H1 (cell line): ENCODE data around the gene TCF7. TPM values are rescaled to one million over a fixed set of nuclear protein-coding genes. Genes with fewer than 3 reads are reported as not detected.
A peak's percentile ranks its signal among the peaks of the same experiment; 100 is the strongest.

ENCODE experiments used
- BCL11A ChIP-seq, 2 experiments: IDR thresholded peaks; one replicate each; pipeline ENCODE4 v1.6.1; 2011; ENCODE audit warnings: low read depth in 2 of 2, low read length in 2 of 2, mild to moderate bottlenecking in 2 of 2
- CBX8 ChIP-seq: fragments of 300-800, 300-1000 bp; sonication (generic); IDR thresholded peaks from 2 replicates; pipeline ENCODE4 v1.7.1; 2016; ENCODE audit warnings: low read depth, low read length, borderline replicate concordance
- CHD2 ChIP-seq: IDR thresholded peaks from 2 replicates; pipeline ENCODE4 v1.6.1; 2012; ENCODE audit warnings: low read length, improper control_type of control experiment
- SIN3A ChIP-seq, 2 experiments: IDR thresholded peaks in 1 of 2; conservative IDR thresholded peaks in 1 of 2; 2 replicates each; pipeline ENCODE4 v1.6.1; 2011 to 2012; ENCODE audit warnings: low read length in 2 of 2, improper control_type of control experiment in 1 of 2, low read depth in 1 of 2, mild to moderate bottlenecking in 1 of 2
- SIX5 ChIP-seq: IDR thresholded peaks from 2 replicates; pipeline ENCODE4 v1.6.1; 2011; ENCODE audit warnings: mild to moderate bottlenecking, low read depth, low read length
- TCF12 ChIP-seq: IDR thresholded peaks from 2 replicates; pipeline ENCODE4 v1.6.1; 2011; ENCODE audit warnings: low read depth, mild to moderate bottlenecking, low read length
- polyA plus RNA-seq, 7 experiments: library from polyadenylated mRNA; depleted of rRNA in 3 of 7; stranded (reverse) in 5 of 7; unstranded in 2 of 7; fragments of >200 nt in 5 of 7; fragments of 200-250 nt in 2 of 7; gene quantifications; 1 replicate in 5 of 7; 2 replicates in 1 of 7; 4 replicates in 1 of 7; pipeline versions ENCODE4 v1.2.1 to v1.2.3, GENCODE V29; 2011 to 2013; ENCODE audit warnings: missing spikeins in 2 of 7, mixed read lengths in 2 of 7
- total RNA-seq: library from RNA; stranded (reverse); fragmentation: NEBNext Ultra II Directional; extraction: Animal tissue kit (Norgen Biotek cat#: 25700); gene quantifications from 2 replicates; pipeline ENCODE4 v1.2.1, GENCODE V29; 2021
- TF ChIP-seq, protein P1 (sequence below): fragments of 300-600 bp; sonication (generic); IDR thresholded peaks from 2 replicates; pipeline ENCODE4 v1.7.1; 2012; ENCODE audit warnings: low read length, moderate library complexity, mild to moderate bottlenecking, inconsistent platforms; ENCODE audit not compliant: insufficient replicate concordance
- TF ChIP-seq, protein P2 (sequence below): IDR thresholded peaks from 2 replicates; pipeline ENCODE4 v1.6.1; 2012; ENCODE audit warnings: inconsistent platforms
- TF ChIP-seq, protein P3 (sequence below): IDR thresholded peaks from 2 replicates; pipeline ENCODE4 v1.6.1; 2011; ENCODE audit warnings: low read depth, mild to moderate bottlenecking, low read length; ENCODE audit not compliant: insufficient read depth

Gene TCF7
- total and polyA plus RNA-seq, 2 of the 8 experiments (the other 6 are each of a cell fraction or from before 2014, with no cell fraction given): 4.7 to 8.5 TPM

DNA sequence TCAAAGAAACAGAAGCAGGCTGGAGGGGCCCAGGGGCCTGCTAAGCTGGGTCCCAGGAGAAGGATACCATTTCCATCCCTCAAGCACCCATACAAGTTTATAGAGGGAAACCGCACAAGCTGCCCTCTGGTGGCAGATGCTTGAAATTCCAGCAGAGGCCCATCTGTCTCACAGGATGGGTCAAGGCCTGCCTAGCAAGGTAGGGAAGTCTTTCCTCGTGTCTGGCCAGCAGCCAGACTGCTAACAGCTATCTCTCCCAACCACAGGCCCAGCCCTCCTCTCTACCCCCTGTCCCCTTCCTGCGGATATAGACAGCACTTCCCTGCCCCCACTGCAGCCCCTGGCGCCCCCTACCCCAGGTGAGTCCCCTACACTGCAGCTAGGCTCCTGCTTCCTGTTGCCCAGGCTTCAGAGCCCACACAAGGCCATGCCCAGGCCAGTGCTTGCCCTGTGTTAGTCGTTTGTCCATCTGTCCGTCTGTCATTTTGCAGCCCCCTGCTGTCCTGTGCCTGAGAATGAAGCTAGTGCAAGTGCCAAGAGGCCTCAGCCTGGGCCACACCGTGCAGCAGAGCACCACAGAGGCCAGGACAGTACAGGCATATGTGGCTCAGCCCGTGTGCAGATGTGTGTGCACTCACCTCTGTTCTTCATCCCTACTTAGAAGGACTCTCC, 26.2 kb downstream of the TCF7 start (continued):
- TF ChIP-seq, protein P1, sequence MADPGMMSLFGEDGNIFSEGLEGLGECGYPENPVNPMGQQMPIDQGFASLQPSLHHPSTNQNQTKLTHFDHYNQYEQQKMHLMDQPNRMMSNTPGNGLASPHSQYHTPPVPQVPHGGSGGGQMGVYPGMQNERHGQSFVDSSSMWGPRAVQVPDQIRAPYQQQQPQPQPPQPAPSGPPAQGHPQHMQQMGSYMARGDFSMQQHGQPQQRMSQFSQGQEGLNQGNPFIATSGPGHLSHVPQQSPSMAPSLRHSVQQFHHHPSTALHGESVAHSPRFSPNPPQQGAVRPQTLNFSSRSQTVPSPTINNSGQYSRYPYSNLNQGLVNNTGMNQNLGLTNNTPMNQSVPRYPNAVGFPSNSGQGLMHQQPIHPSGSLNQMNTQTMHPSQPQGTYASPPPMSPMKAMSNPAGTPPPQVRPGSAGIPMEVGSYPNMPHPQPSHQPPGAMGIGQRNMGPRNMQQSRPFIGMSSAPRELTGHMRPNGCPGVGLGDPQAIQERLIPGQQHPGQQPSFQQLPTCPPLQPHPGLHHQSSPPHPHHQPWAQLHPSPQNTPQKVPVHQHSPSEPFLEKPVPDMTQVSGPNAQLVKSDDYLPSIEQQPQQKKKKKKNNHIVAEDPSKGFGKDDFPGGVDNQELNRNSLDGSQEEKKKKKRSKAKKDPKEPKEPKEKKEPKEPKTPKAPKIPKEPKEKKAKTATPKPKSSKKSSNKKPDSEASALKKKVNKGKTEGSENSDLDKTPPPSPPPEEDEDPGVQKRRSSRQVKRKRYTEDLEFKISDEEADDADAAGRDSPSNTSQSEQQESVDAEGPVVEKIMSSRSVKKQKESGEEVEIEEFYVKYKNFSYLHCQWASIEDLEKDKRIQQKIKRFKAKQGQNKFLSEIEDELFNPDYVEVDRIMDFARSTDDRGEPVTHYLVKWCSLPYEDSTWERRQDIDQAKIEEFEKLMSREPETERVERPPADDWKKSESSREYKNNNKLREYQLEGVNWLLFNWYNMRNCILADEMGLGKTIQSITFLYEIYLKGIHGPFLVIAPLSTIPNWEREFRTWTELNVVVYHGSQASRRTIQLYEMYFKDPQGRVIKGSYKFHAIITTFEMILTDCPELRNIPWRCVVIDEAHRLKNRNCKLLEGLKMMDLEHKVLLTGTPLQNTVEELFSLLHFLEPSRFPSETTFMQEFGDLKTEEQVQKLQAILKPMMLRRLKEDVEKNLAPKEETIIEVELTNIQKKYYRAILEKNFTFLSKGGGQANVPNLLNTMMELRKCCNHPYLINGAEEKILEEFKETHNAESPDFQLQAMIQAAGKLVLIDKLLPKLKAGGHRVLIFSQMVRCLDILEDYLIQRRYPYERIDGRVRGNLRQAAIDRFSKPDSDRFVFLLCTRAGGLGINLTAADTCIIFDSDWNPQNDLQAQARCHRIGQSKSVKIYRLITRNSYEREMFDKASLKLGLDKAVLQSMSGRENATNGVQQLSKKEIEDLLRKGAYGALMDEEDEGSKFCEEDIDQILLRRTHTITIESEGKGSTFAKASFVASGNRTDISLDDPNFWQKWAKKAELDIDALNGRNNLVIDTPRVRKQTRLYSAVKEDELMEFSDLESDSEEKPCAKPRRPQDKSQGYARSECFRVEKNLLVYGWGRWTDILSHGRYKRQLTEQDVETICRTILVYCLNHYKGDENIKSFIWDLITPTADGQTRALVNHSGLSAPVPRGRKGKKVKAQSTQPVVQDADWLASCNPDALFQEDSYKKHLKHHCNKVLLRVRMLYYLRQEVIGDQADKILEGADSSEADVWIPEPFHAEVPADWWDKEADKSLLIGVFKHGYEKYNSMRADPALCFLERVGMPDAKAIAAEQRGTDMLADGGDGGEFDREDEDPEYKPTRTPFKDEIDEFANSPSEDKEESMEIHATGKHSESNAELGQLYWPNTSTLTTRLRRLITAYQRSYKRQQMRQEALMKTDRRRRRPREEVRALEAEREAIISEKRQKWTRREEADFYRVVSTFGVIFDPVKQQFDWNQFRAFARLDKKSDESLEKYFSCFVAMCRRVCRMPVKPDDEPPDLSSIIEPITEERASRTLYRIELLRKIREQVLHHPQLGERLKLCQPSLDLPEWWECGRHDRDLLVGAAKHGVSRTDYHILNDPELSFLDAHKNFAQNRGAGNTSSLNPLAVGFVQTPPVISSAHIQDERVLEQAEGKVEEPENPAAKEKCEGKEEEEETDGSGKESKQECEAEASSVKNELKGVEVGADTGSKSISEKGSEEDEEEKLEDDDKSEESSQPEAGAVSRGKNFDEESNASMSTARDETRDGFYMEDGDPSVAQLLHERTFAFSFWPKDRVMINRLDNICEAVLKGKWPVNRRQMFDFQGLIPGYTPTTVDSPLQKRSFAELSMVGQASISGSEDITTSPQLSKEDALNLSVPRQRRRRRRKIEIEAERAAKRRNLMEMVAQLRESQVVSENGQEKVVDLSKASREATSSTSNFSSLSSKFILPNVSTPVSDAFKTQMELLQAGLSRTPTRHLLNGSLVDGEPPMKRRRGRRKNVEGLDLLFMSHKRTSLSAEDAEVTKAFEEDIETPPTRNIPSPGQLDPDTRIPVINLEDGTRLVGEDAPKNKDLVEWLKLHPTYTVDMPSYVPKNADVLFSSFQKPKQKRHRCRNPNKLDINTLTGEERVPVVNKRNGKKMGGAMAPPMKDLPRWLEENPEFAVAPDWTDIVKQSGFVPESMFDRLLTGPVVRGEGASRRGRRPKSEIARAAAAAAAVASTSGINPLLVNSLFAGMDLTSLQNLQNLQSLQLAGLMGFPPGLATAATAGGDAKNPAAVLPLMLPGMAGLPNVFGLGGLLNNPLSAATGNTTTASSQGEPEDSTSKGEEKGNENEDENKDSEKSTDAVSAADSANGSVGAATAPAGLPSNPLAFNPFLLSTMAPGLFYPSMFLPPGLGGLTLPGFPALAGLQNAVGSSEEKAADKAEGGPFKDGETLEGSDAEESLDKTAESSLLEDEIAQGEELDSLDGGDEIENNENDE: no peak
- TF ChIP-seq SIX5: no peak
- 0 out of 2 replicates have a peak, but pooled peaks have one; percentile 36 for TF ChIP-seq TCF12
- TF ChIP-seq SIN3A (conservative IDR thresholded peaks at IDR 0.05 in 1 of 2, IDR thresholded peaks at IDR 0.05 in 1 of 2; ENCODE audit: low read depth in 1 of 2, low read length in 2 of 2): 0 out of 4 replicates have a peak, but pooled peaks of 1 of the 2 experiments have one; percentile 34
- TF ChIP-seq, protein P2, sequence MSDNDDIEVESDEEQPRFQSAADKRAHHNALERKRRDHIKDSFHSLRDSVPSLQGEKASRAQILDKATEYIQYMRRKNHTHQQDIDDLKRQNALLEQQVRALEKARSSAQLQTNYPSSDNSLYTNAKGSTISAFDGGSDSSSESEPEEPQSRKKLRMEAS: peak; percentile 32; the same call in 1 of the 2 replicates
- TF ChIP-seq CBX8: no peak
- TF ChIP-seq, protein P3, sequence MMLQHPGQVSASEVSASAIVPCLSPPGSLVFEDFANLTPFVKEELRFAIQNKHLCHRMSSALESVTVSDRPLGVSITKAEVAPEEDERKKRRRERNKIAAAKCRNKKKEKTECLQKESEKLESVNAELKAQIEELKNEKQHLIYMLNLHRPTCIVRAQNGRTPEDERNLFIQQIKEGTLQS: no peak
- TF ChIP-seq BCL11A (IDR thresholded peaks at IDR 0.05; ENCODE audit: low read depth in 2 of 2, low read length in 2 of 2): no peak
- TF ChIP-seq CHD2: no peak
